Lung (tissue), 12 donors: ENCODE measurements around the gene CCDC88A. TPM values are rescaled to one million over a fixed set of nuclear protein-coding genes. Genes with fewer than 3 reads are reported as not detected.

Experiments used
- ATAC-seq: fragments of 200-7000 bp; cut with Tn5 transposase; one replicate; pipeline ENCODE4 v1.9.1; 2020; ENCODE audit warnings: moderate number of reproducible peaks; ENCODE audit not compliant: insufficient read depth, low FRiP score
- DNase-seq, 3 donors: peaks; one replicate each; pipeline ENCODE4 v3.0.0-alpha.2; 2013 to 2017
- H3K27ac ChIP-seq, 2 donors: one replicate each; pipeline ENCODE4 v1.5.1; 2013; ENCODE audit warnings: mild to moderate bottlenecking in 2 of 2, moderate library complexity in 2 of 2, control low read depth in 1 of 2, inconsistent platforms in 1 of 2, low read depth in 1 of 2, low read length in 1 of 2
- H3K27me3 ChIP-seq, 3 donors: one replicate each; pipeline ENCODE4 v1.5.1; 2013; ENCODE audit warnings: low read length in 2 of 3; ENCODE audit not compliant: control insufficient read depth in 3 of 3, insufficient read depth in 3 of 3
- H3K36me3 ChIP-seq, 4 donors: one replicate each; pipeline ENCODE4 v1.5.1; 2013; ENCODE audit warnings: low read length in 4 of 4, mild to moderate bottlenecking in 1 of 4, moderate library complexity in 1 of 4; ENCODE audit not compliant: control insufficient read depth in 4 of 4, insufficient read depth in 4 of 4
- H3K4me1 ChIP-seq, 5 donors: one replicate each; pipeline ENCODE4 v1.5.1; 2013; ENCODE audit warnings: low read length in 5 of 5, mild to moderate bottlenecking in 2 of 5, moderate library complexity in 1 of 5; ENCODE audit not compliant: control insufficient read depth in 5 of 5, insufficient read depth in 5 of 5
- H3K4me3 ChIP-seq: one replicate; pipeline ENCODE4 v1.5.1; 2013; ENCODE audit warnings: mild to moderate bottlenecking, control low read depth, moderate library complexity
- H3K9ac ChIP-seq, 2 donors: one replicate each; pipeline ENCODE4 v1.5.1; 2013; ENCODE audit warnings: low read length in 2 of 2, control low read depth in 1 of 2; ENCODE audit not compliant: insufficient read depth in 1 of 2
- H3K9me3 ChIP-seq, 4 donors: one replicate each; pipeline ENCODE4 v1.5.1; 2013; ENCODE audit warnings: low read length in 3 of 4, mild to moderate bottlenecking in 1 of 4, moderate library complexity in 1 of 4; ENCODE audit not compliant: control insufficient read depth in 4 of 4, insufficient read depth in 3 of 4
- CTCF ChIP-seq: IDR thresholded peaks from 2 replicates; pipeline ENCODE4 v1.5.1; 2012; ENCODE audit warnings: mild to moderate bottlenecking; ENCODE audit errors: control extremely low read depth, extremely low read depth
- WGBS, 2 donors: extraction: QIAGEN DNeasy Blood & Tissue Kit; methylation state at CpG; one replicate each; pipeline ENCODE4 v1.1.7; 2013; 5-methylcytosine and 5-hydroxymethylcytosine counted together
- polyA plus RNA-seq, 2 donors: library from polyadenylated mRNA; stranded (reverse); fragments of 200-250 nt; gene quantifications; one replicate each; pipeline ENCODE4 v1.2.1, GENCODE V29; 2013
- total RNA-seq, 2 donors: library from RNA; depleted of rRNA in 1 of 2; stranded (reverse); fragments of >200 nt in 1 of 2; gene quantifications; one replicate each; pipeline ENCODE4 v1.2.1, GENCODE V29; 2014 to 2021
- donor health status: control.
- donor health status: control.
- donor health status: Bipolar disorder and iron deficiency.
- donor health status: healthy.
- donor health status: DM: yes; HTN: yes; CAD: no.

The CCDC88A gene
- total and polyA plus RNA-seq, 4 donors, result 13.3 to 91.9 (median 61.5) TPM

GRCh38 chr2:55314985-55315384, 104.7 kb downstream of the CCDC88A start:
- ATAC-seq (no peak), DNase-seq (no peak)
- H3K36me3 ChIP-seq, result peaks cover 8 to 33% (median 26%) of the 10 kb centered on the region in 4 donors
- H3K27ac ChIP-seq, result no peak overlapping the region
- no peaks in the 10 kb centered on the region for H3K27me3 ChIP-seq
- no peak overlapping the region for H3K9ac ChIP-seq
- WGBS, 2 donors, result 91 to 94% methylated on average over 1 of the region's 1 CpG
- H3K4me3 ChIP-seq, result no peak overlapping the region
- no peak for TF ChIP-seq CTCF
- no peaks in the 10 kb centered on the region for H3K9me3 ChIP-seq
- H3K4me1 ChIP-seq, result peaks cover 0 to 3% (median 0%) of the 10 kb centered on the region in 5 donors

- Histone ChIP-seq H3K4me3 (no peak overlapping the region), H3K9me3 (no peaks in the 10 kb centered on the region), H3K4me1 (peaks cover 0 to 3% (median 0%) of the 10 kb centered on the region in 5 donors), H3K27ac (no peak overlapping the region), H3K9ac (no peak overlapping the region), H3K36me3 (peaks cover 8 to 36% (median 25%) of the 10 kb centered on the region in 4 donors), H3K27me3 (no peaks in the 10 kb centered on the region)
- no peak for TF ChIP-seq CTCF
- DNase-seq, result no peak
- 79 to 97% methylated on average over 1 of the region's 1 CpG for WGBS, 2 donors
- no peak for ATAC-seq
Measured at GRCh38 chr2:55311444-55311870, 108.2 kb downstream of the CCDC88A start.

- Histone ChIP-seq H3K4me1 (peaks cover 0 to 11% (median 0%) of the 10 kb centered on the region in 5 donors), H3K27me3 (no peaks in the 10 kb centered on the region), H3K9ac (no peak overlapping the region), H3K9me3 (no peaks in the 10 kb centered on the region), H3K27ac (no peak overlapping the region), H3K36me3 (peaks cover 5 to 31% (median 19%) of the 10 kb centered on the region in 4 donors), H3K4me3 (no peak overlapping the region)
- DNase-seq (peak in 1 of 3 donors; percentile 6), ATAC-seq (no peak)
- WGBS, 2 donors, result 60 to 80% methylated on average over 2 of the region's 2 CpGs
- TF ChIP-seq CTCF, result no peak
Measured at GRCh38 chr2:55309446-55309845, 110.2 kb downstream of the CCDC88A start.

GRCh38 chr2:55302241-55302640, 117.4 kb downstream of the CCDC88A start:
- ATAC-seq, result no peak
- Histone ChIP-seq H3K27me3 (no peaks in the 10 kb centered on the region), H3K27ac (no peak overlapping the region), H3K9me3 (no peaks in the 10 kb centered on the region), H3K4me3 (no peak overlapping the region), H3K9ac (no peak overlapping the region), H3K36me3 (peaks cover 0 to 15% (median 4%) of the 10 kb centered on the region in 4 donors), H3K4me1 (peaks cover 0 to 11% (median 0%) of the 10 kb centered on the region in 5 donors)
- 89 to 98% methylated on average over 3 of the region's 3 CpGs for WGBS, 2 donors
- no peak for TF ChIP-seq CTCF
- DNase-seq, result no peak
